HL-60 (cell line): ENCODE data around the gene TRPM4.

Experiments used
- DNase-seq, 2 experiments: peaks; one replicate each; pipeline ENCODE4 v3.0.0-alpha.2; 2010 to 2020; ENCODE audit warnings: low read depth in 1 of 2, low spot score in 1 of 2
- H3K27ac ChIP-seq: fragments of 250-450 bp; sonication (Bioruptor Pico); replicated peaks from 2 replicates; pipeline ENCODE4 v1.5.1; 2020; ENCODE audit warnings: mild to moderate bottlenecking, moderate library complexity
- H3K27me3 ChIP-seq: fragments of 250-450 bp; sonication (Bioruptor Pico); 2 replicates; pipeline ENCODE4 v1.5.1; 2021; ENCODE audit warnings: mild to moderate bottlenecking, moderate library complexity; ENCODE audit not compliant: insufficient read depth, poor library complexity, severe bottlenecking
- H3K4me3 ChIP-seq: replicated peaks from 2 replicates; pipeline ENCODE4 v1.5.1; 2011; ENCODE audit warnings: mild to moderate bottlenecking, control low read depth, low read length; ENCODE audit not compliant: insufficient read depth
- CTCF ChIP-seq: IDR thresholded peaks from one replicate; pipeline ENCODE4 v1.5.1; 2011; ENCODE audit warnings: low read length, control low read depth, inconsistent platforms; ENCODE audit not compliant: insufficient read depth
- GABPA ChIP-seq: IDR thresholded peaks from 2 replicates; pipeline ENCODE4 v1.6.1; 2012; ENCODE audit warnings: low read depth
- POLR2AphosphoS5 ChIP-seq: IDR thresholded peaks from 2 replicates; pipeline ENCODE4 v1.6.1; 2012; ENCODE audit warnings: low read depth
- SPI1 ChIP-seq: IDR thresholded peaks from 2 replicates; pipeline ENCODE4 v1.6.1; 2012; ENCODE audit warnings: low read depth, mild to moderate bottlenecking, borderline replicate concordance
- TF ChIP-seq, protein P1 (sequence below): IDR thresholded peaks from 2 replicates; pipeline ENCODE4 v1.6.1; 2012; ENCODE audit warnings: low read depth; ENCODE audit not compliant: insufficient replicate concordance

The TRPM4 gene

GRCh38 chr19:49127674-49128544 is 29.7 kb upstream of the TRPM4 start:
- H3K27ac ChIP-seq, result 0 out of 2 replicates have a peak overlapping the region, but pooled peaks have one; percentile 25

GRCh38 chr19:49128545-49129237 is 28.9 kb upstream of the TRPM4 start:
- Histone ChIP-seq H3K27me3 (no peaks in the 10 kb centered on the region), H3K27ac (no peak overlapping the region), H3K4me3 (peak overlapping the region; percentile 38)
- TF ChIP-seq GABPA (no peak), SPI1 (no peak), CTCF (no peak), POLR2AphosphoS5 (no peak)
- TF ChIP-seq, protein P1, sequence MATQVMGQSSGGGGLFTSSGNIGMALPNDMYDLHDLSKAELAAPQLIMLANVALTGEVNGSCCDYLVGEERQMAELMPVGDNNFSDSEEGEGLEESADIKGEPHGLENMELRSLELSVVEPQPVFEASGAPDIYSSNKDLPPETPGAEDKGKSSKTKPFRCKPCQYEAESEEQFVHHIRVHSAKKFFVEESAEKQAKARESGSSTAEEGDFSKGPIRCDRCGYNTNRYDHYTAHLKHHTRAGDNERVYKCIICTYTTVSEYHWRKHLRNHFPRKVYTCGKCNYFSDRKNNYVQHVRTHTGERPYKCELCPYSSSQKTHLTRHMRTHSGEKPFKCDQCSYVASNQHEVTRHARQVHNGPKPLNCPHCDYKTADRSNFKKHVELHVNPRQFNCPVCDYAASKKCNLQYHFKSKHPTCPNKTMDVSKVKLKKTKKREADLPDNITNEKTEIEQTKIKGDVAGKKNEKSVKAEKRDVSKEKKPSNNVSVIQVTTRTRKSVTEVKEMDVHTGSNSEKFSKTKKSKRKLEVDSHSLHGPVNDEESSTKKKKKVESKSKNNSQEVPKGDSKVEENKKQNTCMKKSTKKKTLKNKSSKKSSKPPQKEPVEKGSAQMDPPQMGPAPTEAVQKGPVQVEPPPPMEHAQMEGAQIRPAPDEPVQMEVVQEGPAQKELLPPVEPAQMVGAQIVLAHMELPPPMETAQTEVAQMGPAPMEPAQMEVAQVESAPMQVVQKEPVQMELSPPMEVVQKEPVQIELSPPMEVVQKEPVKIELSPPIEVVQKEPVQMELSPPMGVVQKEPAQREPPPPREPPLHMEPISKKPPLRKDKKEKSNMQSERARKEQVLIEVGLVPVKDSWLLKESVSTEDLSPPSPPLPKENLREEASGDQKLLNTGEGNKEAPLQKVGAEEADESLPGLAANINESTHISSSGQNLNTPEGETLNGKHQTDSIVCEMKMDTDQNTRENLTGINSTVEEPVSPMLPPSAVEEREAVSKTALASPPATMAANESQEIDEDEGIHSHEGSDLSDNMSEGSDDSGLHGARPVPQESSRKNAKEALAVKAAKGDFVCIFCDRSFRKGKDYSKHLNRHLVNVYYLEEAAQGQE, result no peak
- DNase-seq, result no peak

More at GRCh38 chr19:49127674-49128544, 29.7 kb upstream of the TRPM4 start:
- Histone ChIP-seq H3K4me3 (peak overlapping the region; percentile 38), H3K27me3 (no peaks in the 10 kb centered on the region)
- DNase-seq, result peak; percentile 91 to 94
- peak; percentile 25; the same call in 1 of the 2 replicates for TF ChIP-seq POLR2AphosphoS5
- TF ChIP-seq SPI1, result no peak

GRCh38 chr19:49129238-49129583 is 28.4 kb upstream of the TRPM4 start:
- Histone ChIP-seq H3K27me3 (no peaks in the 10 kb centered on the region), H3K27ac (no peak overlapping the region), H3K4me3 (no peak overlapping the region)
- TF ChIP-seq GABPA (no peak), POLR2AphosphoS5 (no peak), CTCF (no peak), SPI1 (no peak)
- TF ChIP-seq, protein P1, result no peak
- DNase-seq, result no peak

DNA sequence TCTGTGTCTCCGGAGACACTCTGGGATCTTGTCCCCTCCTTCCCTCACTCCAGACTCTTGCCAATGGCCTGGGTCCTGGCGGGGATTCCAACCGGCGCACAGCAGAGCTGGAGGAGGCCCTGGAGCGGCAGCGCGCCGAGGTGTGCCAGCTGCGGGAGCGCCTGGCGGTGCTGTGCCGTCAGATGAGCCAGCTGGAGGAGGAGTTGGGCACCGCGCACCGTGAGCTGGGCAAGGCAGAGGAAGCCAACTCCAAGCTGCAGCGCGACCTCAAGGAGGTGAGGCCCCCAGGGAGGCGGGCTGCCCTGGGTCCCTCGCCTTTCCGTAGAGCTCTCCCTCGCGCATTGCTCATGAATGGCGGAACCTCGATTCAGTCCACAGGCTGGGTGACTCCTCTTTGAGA is 27.3 kb upstream of the TRPM4 start:
- TF ChIP-seq POLR2AphosphoS5, result no peak
- no peak for TF ChIP-seq CTCF
- TF ChIP-seq SPI1, result no peak
- TF ChIP-seq, protein P1, result no peak
- no peak for TF ChIP-seq GABPA
- Histone ChIP-seq H3K4me3 (no peak overlapping the region), H3K27me3 (no peaks in the 10 kb centered on the region), H3K27ac (no peak overlapping the region)
- no peak for DNase-seq
